IMR-90 (cell line): ENCODE measurements around the gene CENPA. TPM values are rescaled to one million over a fixed set of nuclear protein-coding genes. Genes with fewer than 3 reads are reported as not detected.
A peak's percentile ranks its signal among the peaks of the same experiment; 100 is the strongest.

Experiments used
- ATAC-seq: fragments of 200-7000 bp; cut with Tn5 transposase; 2 replicates; pipeline ENCODE4 v1.9.1; 2020; ENCODE audit warnings: low read depth, mild to moderate bottlenecking, moderate library complexity
- BruUV-seq: library from RNA; stranded (reverse); fragments of 400-500 nt; replicated peaks from 2 replicates; lab custom pipeline; 2021; lab: Mats Ljungman, UMichigan
- CTCF ChIA-PET: fragments of 300-600 bp; formaldehyde crosslinking; extraction: SDS; loops from one replicate; lab custom pipeline; 2021; ENCODE audit warnings: antibody characterized with exemption; lab: Yijun Ruan, JAX
- POLR2A ChIA-PET: fragments of 300-600 bp; sonication (Branson Sonifier 250); formaldehyde crosslinking; loops from one replicate; lab custom pipeline; 2022; ENCODE audit warnings: antibody characterized with exemption; ENCODE audit not compliant: unreplicated experiment; lab: Charles Lee
- DNase-seq: peaks from one replicate; pipeline ENCODE4 v3.0.0; 2013
- H2AFZ ChIP-seq: replicated peaks from 2 replicates; pipeline ENCODE3; 2013; ENCODE audit warnings: low read length, mild to moderate bottlenecking; ENCODE audit not compliant: poor library complexity
- H2AK5ac ChIP-seq: 2 replicates; pipeline ENCODE4 v1.6.1; 2013; ENCODE audit warnings: low read depth, low read length, inconsistent platforms
- H2AK9ac ChIP-seq: replicated peaks from 2 replicates; pipeline ENCODE3; 2013; ENCODE audit warnings: mild to moderate bottlenecking, low read depth, low read length, moderate library complexity; ENCODE audit not compliant: poor library complexity
- H2BK120ac ChIP-seq: 2 replicates; pipeline ENCODE4 v1.6.1; 2013; ENCODE audit warnings: low read depth, low read length, inconsistent platforms
- H2BK15ac ChIP-seq: 3 replicates; pipeline ENCODE4 v1.6.1; 2013; ENCODE audit warnings: low read depth, low read length, inconsistent platforms
- H2BK20ac ChIP-seq: 2 replicates; pipeline ENCODE4 v1.6.1; 2013; ENCODE audit warnings: low read depth, mild to moderate bottlenecking, inconsistent platforms, low read length, moderate library complexity
- H2BK5ac ChIP-seq: 2 replicates; pipeline ENCODE4 v1.6.1; 2013; ENCODE audit warnings: mild to moderate bottlenecking, low read depth, low read length, inconsistent platforms; ENCODE audit not compliant: poor library complexity, severe bottlenecking
- H3K14ac ChIP-seq: replicated peaks from 2 replicates; pipeline ENCODE4 v1.6.1; 2013; ENCODE audit warnings: low read depth, low read length, inconsistent platforms
- H3K18ac ChIP-seq: 2 replicates; pipeline ENCODE4 v1.6.1; 2013; ENCODE audit warnings: low read depth, low read length, control low read depth
- H3K23ac ChIP-seq: 2 replicates; pipeline ENCODE4 v1.6.1; 2013; ENCODE audit warnings: low read depth, low read length, inconsistent platforms
- H3K27ac ChIP-seq: 2 replicates; pipeline ENCODE4 v1.5.1; 2013; ENCODE audit warnings: mild to moderate bottlenecking, control low read depth, low read length; ENCODE audit not compliant: insufficient read depth
- H3K27me3 ChIP-seq: 2 replicates; pipeline ENCODE4 v1.6.1; 2013; ENCODE audit warnings: low read length; ENCODE audit not compliant: control insufficient read depth, insufficient read depth
- H3K36me3 ChIP-seq: 2 replicates; pipeline ENCODE4 v1.6.1; 2013; ENCODE audit warnings: low read length, mixed read lengths; ENCODE audit not compliant: control insufficient read depth, insufficient read depth
- H3K4ac ChIP-seq: 2 replicates; pipeline ENCODE4 v1.6.1; 2013; ENCODE audit warnings: low read depth, low read length, inconsistent platforms
- H3K4me1 ChIP-seq: 2 replicates; pipeline ENCODE4 v1.6.1; 2013; ENCODE audit warnings: low read length, mixed read lengths; ENCODE audit not compliant: control insufficient read depth, insufficient read depth
- H3K4me2 ChIP-seq: 2 replicates; pipeline ENCODE4 v1.6.1; 2013; ENCODE audit warnings: low read depth, mild to moderate bottlenecking, control low read depth, low read length, moderate library complexity
- H3K4me3 ChIP-seq: 2 replicates; pipeline ENCODE4 v1.5.1; 2013; ENCODE audit warnings: low read depth, mild to moderate bottlenecking, control low read depth, low read length, moderate library complexity; ENCODE audit not compliant: insufficient read depth
- H3K56ac ChIP-seq: 2 replicates; pipeline ENCODE4 v1.6.1; 2013; ENCODE audit warnings: low read length, inconsistent platforms; ENCODE audit not compliant: insufficient read depth; ENCODE audit errors: extremely low read depth
- H3K79me1 ChIP-seq, 2 experiments: 2 replicates each; pipeline ENCODE4 v1.6.1; 2013; ENCODE audit warnings: low read length in 2 of 2, inconsistent platforms in 1 of 2, low read depth in 1 of 2
- H3K9ac ChIP-seq: 2 replicates; pipeline ENCODE4 v1.6.1; 2013; ENCODE audit warnings: low read depth, low read length, control low read depth
- H3K9me1 ChIP-seq: 2 replicates; pipeline ENCODE4 v1.6.1; 2013; ENCODE audit warnings: low read length, inconsistent platforms; ENCODE audit not compliant: insufficient read depth
- H3K9me3 ChIP-seq: 2 replicates; pipeline ENCODE4 v1.6.1; 2013; ENCODE audit warnings: low read length; ENCODE audit not compliant: control insufficient read depth, insufficient read depth
- H4K20me1 ChIP-seq: 2 replicates; pipeline ENCODE4 v1.6.1; 2013; ENCODE audit warnings: low read length, inconsistent platforms; ENCODE audit not compliant: insufficient read depth
- H4K5ac ChIP-seq: 2 replicates; pipeline ENCODE4 v1.6.1; 2013; ENCODE audit warnings: mild to moderate bottlenecking, low read depth, low read length, control low read depth
- H4K8ac ChIP-seq, 2 experiments: 2 replicates each; pipeline ENCODE4 v1.6.1; 2013; ENCODE audit warnings: low read depth in 2 of 2, low read length in 2 of 2, control low read depth in 1 of 2, inconsistent platforms in 1 of 2
- H4K91ac ChIP-seq: 2 replicates; pipeline ENCODE4 v1.6.1; 2013; ENCODE audit warnings: low read depth, low read length, inconsistent platforms; ENCODE audit not compliant: insufficient read depth
- CTCF ChIP-seq: conservative IDR thresholded peaks from 2 replicates; pipeline ENCODE4 v1.5.1; 2012; ENCODE audit warnings: mild to moderate bottlenecking, low read depth, low read length, improper control_type of control experiment
- ELK1 ChIP-seq: fragments of 150-350 bp; IDR thresholded peaks from 2 replicates; pipeline ENCODE4 v1.6.1; 2016; ENCODE audit warnings: low read depth, mild to moderate bottlenecking, low read length, moderate library complexity, borderline replicate concordance
- FOS ChIP-seq: fragments of 150-350 bp; IDR thresholded peaks from 2 replicates; pipeline ENCODE4 v1.6.1; 2016; ENCODE audit warnings: low read depth, low read length
- MAFK ChIP-seq: IDR thresholded peaks from 2 replicates; pipeline ENCODE4 v1.6.1; 2012; ENCODE audit warnings: low read depth, low read length, improper control_type of control experiment
- MAZ ChIP-seq: IDR thresholded peaks from 2 replicates; pipeline ENCODE4 v1.6.1; 2012; ENCODE audit warnings: low read depth, mild to moderate bottlenecking, low read length, improper control_type of control experiment, moderate library complexity, borderline replicate concordance
- MXI1 ChIP-seq: IDR thresholded peaks from 2 replicates; pipeline ENCODE4 v1.6.1; 2012; ENCODE audit warnings: low read depth, mild to moderate bottlenecking, low read length, moderate library complexity, borderline replicate concordance
- RFX5 ChIP-seq: IDR thresholded peaks from 2 replicates; pipeline ENCODE4 v1.8.0; 2012; ENCODE audit warnings: low read depth, mild to moderate bottlenecking, low read length, moderate library complexity
- SMC3 ChIP-seq: fragments of 150-350 bp; IDR thresholded peaks from 2 replicates; pipeline ENCODE4 v1.6.1; 2016; ENCODE audit warnings: low read depth, mild to moderate bottlenecking, antibody characterized with exemption, low read length, moderate library complexity
- WGBS, 2 experiments: methylation state at CpG; one replicate each; pipeline versions ENCODE4 v1.1.5 to v1.1.7; 2013; ENCODE audit warnings: missing lambda C conversion rate in 2 of 2; ENCODE audit not compliant: insufficient read length in 1 of 2; ENCODE audit errors: extremely low coverage in 2 of 2; 5-methylcytosine and 5-hydroxymethylcytosine counted together
- dilution Hi-C: fragments of 300-500 bp; cut with HindIII; formaldehyde crosslinking; loops from one replicate; pipeline ENCODE4 v1.14.3; 2018; ENCODE audit warnings: low sequenced_read_pairs; ENCODE audit not compliant: unreplicated experiment
- in situ Hi-C: fragments of 300-500 bp; cut with MboI; formaldehyde crosslinking; loops from 3 replicates; pipeline ENCODE4 v1.14.3; 2019; ENCODE audit warnings: low sequenced_read_pairs, inconsistent platforms, mixed read lengths
- intact Hi-C: fragments of 100-400 bp; cut with micrococcal nuclease; formaldehyde crosslinking; loops from 2 replicates; pipeline ENCODE4 v1.10.0; 2022
- polyA plus RNA-seq, 3 experiments: library from polyadenylated mRNA; depleted of rRNA; stranded (reverse); fragments of >200 nt; gene quantifications; 2 replicates each; pipeline ENCODE4 v1.2.3, GENCODE V29; 2012; ENCODE audit warnings: low replicate concordance in 1 of 3
- total RNA-seq: library from RNA; depleted of rRNA; stranded (reverse); fragments of >200 nt; gene quantifications from 2 replicates; pipeline ENCODE4 v1.2.3, GENCODE V29; 2012

CENPA gene
- total and polyA plus RNA-seq, 2 of the 4 experiments (the other 2 are of a cell fraction) = 7.7 to 14.9 TPM

GRCh38 chr2:26818972-26819371, 33.1 kb downstream of the CENPA start:
- no peak for DNase-seq
- intact Hi-C loops (no loop called here), dilution Hi-C loops (no loop called here), in situ Hi-C loops (no loop called here)
- no peaks in the 10 kb centered on the region for H3K9me1 ChIP-seq
- H3K18ac ChIP-seq = no peak overlapping the region
- peaks cover 22% of the 10 kb centered on the region for H3K27me3 ChIP-seq
- TF ChIP-seq ELK1 = no peak
- TF ChIP-seq FOS = no peak
- TF ChIP-seq SMC3 = no peak
- TF ChIP-seq CTCF = no peak
- no peak for TF ChIP-seq MAFK
- no peak for TF ChIP-seq MAZ
- no peak for TF ChIP-seq RFX5
- TF ChIP-seq MXI1 = no peak
- H4K8ac ChIP-seq = no peak overlapping the region
- no peaks in the 10 kb centered on the region; the same call in 1 of the 2 replicates for H3K9me3 ChIP-seq
- H2AFZ ChIP-seq = no peak overlapping the region
- no peak for ATAC-seq
- H3K27ac ChIP-seq = no peak overlapping the region
- no peak overlapping the region for H3K9ac ChIP-seq
- H2BK15ac ChIP-seq = no peak overlapping the region
- POLR2A ChIA-PET = no interaction called here
- no peak overlapping the region for H3K14ac ChIP-seq
- no peak overlapping the region for H2AK5ac ChIP-seq
- no peak overlapping the region for H2BK5ac ChIP-seq
- H4K91ac ChIP-seq = no peak overlapping the region
- no TSS peak for BruUV-seq
- CTCF ChIA-PET = interaction anchor here (1.1 kb wide), 1 partner anchor 27 kb away, joined by 3 read pairs; no protein-coding TSS in a partner anchor
- H3K79me1 ChIP-seq = no peaks in the 10 kb centered on the region
- no peaks in the 10 kb centered on the region for H4K20me1 ChIP-seq
- no peak overlapping the region for H3K56ac ChIP-seq
- H2AK9ac ChIP-seq = peak overlapping the region; percentile 37
- no CpG with 5 or more reads among the region's 6 CpGs for WGBS, 2 experiments
- H3K23ac ChIP-seq = no peak overlapping the region
- H3K4me3 ChIP-seq = no peak overlapping the region
- H3K4me1 ChIP-seq = no peaks in the 10 kb centered on the region
- H2BK20ac ChIP-seq = no peak overlapping the region
- no peak overlapping the region for H3K4ac ChIP-seq
- no peaks in the 10 kb centered on the region for H3K36me3 ChIP-seq
- no peak overlapping the region for H2BK120ac ChIP-seq
- H3K4me2 ChIP-seq = no peak overlapping the region
- H4K5ac ChIP-seq = no peak overlapping the region
